Activated naive CD4-positive, alpha-beta T cell treated with anti-CD3 and anti-CD28 coated beads, Interleukin-2, amount 10 ng/mL, durations not matched to agents 7 days and 5 days (primary cell): Measurements from ENCODE around the gene SPATS2L.

Experiments used
- CTCF ChIA-PET: fragments of 350-600 bp; sonication (Branson Sonifier 250); formaldehyde crosslinking; loops from one replicate; lab custom pipeline; 2021; ENCODE audit warnings: antibody characterized with exemption; lab: Charles Lee
- DNase-seq: peaks from one replicate; pipeline ENCODE4 v3.0.0-alpha.2; 2020
- H3K27ac Mint-ChIP-seq: one replicate; pipeline ENCODE4 v1.8.0; 2021; ENCODE audit warnings: mild to moderate bottlenecking, moderate library complexity, mixed read lengths
- H3K27me3 Mint-ChIP-seq: one replicate; pipeline ENCODE4 v1.8.0; 2021; ENCODE audit warnings: mild to moderate bottlenecking, mixed read lengths
- H3K36me3 Mint-ChIP-seq: one replicate; pipeline ENCODE4 v1.8.0; 2021; ENCODE audit warnings: mixed read lengths
- H3K4me1 Mint-ChIP-seq: one replicate; pipeline ENCODE4 v1.8.0; 2021; ENCODE audit warnings: mixed read lengths
- H3K4me3 Mint-ChIP-seq: one replicate; pipeline ENCODE4 v1.8.0; 2021; ENCODE audit warnings: mild to moderate bottlenecking, moderate library complexity, mixed read lengths
- H3K9me3 Mint-ChIP-seq: one replicate; pipeline ENCODE4 v1.8.0; 2021; ENCODE audit warnings: mixed read lengths

The SPATS2L gene

DNA sequence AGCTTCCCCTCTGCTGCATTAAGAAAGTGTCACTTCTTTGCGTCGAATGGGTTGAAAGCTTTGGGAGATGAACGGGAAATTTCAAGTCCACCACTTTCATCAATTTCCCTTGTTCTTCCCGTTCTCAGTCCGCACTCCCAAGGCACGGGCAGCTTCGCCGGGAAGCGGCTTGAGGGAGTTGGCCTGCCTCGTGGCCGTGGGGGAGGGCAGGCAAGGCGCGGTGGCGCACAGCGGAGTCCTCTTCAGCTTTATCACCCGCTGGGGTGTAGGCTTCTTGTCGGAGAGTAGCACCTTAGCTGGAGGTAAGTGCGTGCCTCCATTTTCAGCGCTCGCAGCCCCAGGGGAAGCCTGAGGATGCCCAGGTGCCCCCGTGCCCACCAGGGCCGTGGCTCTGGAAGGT, 183.5 kb downstream of the SPATS2L start:
- H3K27ac Mint-ChIP-seq, result no peak overlapping the region
- H3K36me3 Mint-ChIP-seq, result peaks cover 38% of the 10 kb centered on the region
- no peaks in the 10 kb centered on the region for H3K27me3 Mint-ChIP-seq
- no peak overlapping the region for H3K4me3 Mint-ChIP-seq
- CTCF ChIA-PET, result no interaction called here
- H3K9me3 Mint-ChIP-seq, result no peaks in the 10 kb centered on the region
- DNase-seq, result no peak
- H3K4me1 Mint-ChIP-seq, result no peaks in the 10 kb centered on the region

DNA sequence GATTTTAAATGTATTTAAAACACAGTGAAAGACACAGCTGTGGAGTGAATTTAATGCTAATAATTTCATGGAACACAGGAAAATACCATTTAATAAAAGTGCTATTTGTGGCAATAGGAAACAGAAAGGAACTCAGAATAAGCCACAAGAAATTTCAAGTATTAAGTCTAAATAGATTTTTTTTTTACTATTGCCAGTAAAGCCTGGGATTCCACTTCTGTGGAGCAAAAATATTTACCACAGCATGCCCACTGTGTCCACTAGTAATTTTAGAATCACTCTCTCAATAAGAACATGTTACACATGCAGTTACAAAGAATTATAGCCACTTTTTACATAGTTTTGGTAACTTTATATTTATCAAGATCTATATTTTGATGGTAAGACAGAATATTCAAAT, 186.2 kb downstream of the SPATS2L start:
- Mint-ChIP-seq H3K36me3 (peaks cover 47% of the 10 kb centered on the region), H3K9me3 (no peaks in the 10 kb centered on the region), H3K27ac (no peak overlapping the region), H3K27me3 (no peaks in the 10 kb centered on the region), H3K4me3 (no peak overlapping the region), H3K4me1 (no peaks in the 10 kb centered on the region)
- CTCF ChIA-PET, result interaction anchor here (1.0 to 2.2 kb wide), 4 partner anchors 8 to 381 kb away, joined by 3 to 17 read pairs (median 4); partner anchors contain the start of gene KCTD18
- DNase-seq, result no peak

DNA sequence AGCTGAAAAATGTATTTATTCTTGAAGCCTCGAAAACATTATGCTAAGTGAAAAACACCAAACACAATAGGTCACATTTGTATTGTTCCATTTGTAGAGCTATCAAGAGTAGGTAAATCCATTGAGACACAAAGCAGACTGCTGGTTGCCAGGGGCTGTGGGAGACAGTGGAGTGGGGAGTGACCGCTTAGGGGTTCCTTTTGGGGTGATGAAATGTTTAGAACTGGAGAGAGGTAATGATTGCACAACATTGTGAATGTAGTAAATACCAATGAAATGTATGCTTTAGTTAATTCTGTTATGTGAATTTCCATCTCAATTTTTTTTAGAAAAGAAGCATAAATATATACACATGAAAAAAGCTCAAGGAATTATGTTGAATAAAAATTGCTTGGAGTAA, 187.6 kb downstream of the SPATS2L start:
- Mint-ChIP-seq H3K4me3 (no peak overlapping the region), H3K4me1 (no peaks in the 10 kb centered on the region), H3K9me3 (no peaks in the 10 kb centered on the region), H3K27me3 (no peaks in the 10 kb centered on the region), H3K36me3 (peaks cover 53% of the 10 kb centered on the region), H3K27ac (no peak overlapping the region)
- CTCF ChIA-PET, result interaction anchor here (0.7 to 2.2 kb wide), 3 partner anchors 10 to 16 kb away, joined by 3 to 17 read pairs (median 5); partner anchors contain the start of gene KCTD18
- DNase-seq, result no peak

DNA sequence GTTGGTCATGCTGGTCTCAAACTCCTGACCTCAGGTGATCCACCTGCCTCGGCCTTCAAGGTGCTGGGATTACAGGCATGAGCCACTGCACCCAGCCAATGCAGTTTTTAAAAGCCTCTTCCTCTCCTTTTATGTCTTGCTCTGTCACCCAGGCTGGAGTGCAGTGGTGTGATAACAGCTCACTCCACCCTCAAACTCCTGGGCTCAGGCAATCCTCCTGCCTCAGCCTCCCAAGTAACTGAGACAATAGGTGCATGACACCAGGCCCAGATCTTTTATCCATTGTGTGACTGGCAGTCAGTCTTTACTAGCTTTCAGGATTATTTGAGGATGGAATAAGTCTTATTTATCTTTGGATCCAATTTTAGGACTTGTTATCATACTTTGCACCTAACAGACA, 190.2 kb downstream of the SPATS2L start:
- CTCF ChIA-PET, result interaction anchor here (0.7 kb wide), 1 partner anchor 15 kb away, joined by 3 read pairs; no protein-coding TSS in a partner anchor
- H3K36me3 Mint-ChIP-seq, result peaks cover 41% of the 10 kb centered on the region
- H3K9me3 Mint-ChIP-seq, result no peaks in the 10 kb centered on the region
- no peak overlapping the region for H3K4me3 Mint-ChIP-seq
- H3K4me1 Mint-ChIP-seq, result no peaks in the 10 kb centered on the region
- DNase-seq, result no peak
- no peak overlapping the region for H3K27ac Mint-ChIP-seq
- H3K27me3 Mint-ChIP-seq, result no peaks in the 10 kb centered on the region

DNA sequence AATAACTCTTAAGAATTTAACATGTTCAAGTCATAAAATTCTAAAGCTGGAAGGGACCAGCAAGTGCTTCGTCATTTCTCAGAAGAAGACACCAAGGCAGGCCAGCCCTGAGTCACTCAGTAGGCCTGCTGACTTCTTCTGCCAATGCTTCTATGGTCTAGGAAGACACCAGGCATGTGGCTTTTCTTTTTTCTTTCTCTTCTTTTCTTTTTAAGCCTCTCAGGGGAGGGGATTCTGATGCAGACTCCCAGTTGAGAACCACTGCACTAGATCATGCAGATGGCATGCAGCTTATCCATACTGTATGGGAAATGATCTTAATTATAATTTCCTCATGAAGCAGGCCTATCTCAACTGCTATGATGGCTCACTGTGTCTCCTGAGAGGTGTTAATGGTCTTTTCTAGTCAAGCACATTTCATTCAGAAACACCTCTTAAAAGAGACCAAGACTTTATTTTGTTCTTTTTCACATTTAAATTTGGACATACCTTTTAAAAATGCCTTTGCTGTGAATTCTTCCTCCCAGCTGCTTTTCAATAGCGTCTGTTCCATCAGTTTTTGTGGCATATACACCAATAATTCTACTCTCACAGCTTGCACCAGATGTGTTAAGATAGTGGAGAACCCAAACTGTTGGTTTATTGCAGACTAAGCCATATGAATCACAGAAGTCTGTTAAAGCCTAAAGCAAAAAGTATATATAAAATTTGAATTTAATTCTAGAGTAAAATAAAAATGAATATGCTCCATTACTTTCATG, 192.1 kb downstream of the SPATS2L start:
- H3K27me3 Mint-ChIP-seq, result no peaks in the 10 kb centered on the region
- CTCF ChIA-PET, result interaction anchor here (0.9 to 1.9 kb wide), 2 partner anchors 11 to 15 kb away, joined by 3 to 4 read pairs; partner anchors contain the start of gene KCTD18
- H3K9me3 Mint-ChIP-seq, result peaks cover 1% of the 10 kb centered on the region
- DNase-seq, result no peak
- H3K27ac Mint-ChIP-seq, result no peak overlapping the region
- no peaks in the 10 kb centered on the region for H3K4me1 Mint-ChIP-seq
- H3K36me3 Mint-ChIP-seq, result peaks cover 43% of the 10 kb centered on the region
- H3K4me3 Mint-ChIP-seq, result no peak overlapping the region

DNA sequence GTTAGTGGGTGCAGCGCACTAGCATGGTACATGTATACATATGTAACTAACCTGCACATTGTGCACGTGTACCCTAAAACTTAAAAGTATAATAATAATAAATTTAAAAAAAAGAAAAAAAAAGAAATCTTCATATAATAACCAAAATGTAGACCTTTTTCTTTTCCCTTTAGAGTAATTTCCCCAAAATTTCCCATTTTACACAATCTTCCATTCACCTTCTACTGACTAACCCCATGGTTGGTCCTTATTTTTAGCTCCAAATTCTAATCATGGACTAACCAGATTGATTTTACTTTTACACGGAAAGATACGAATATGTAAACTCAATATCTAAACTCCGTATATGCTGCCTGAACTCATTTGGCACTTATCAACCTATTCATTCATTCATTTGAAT, 195.7 kb downstream of the SPATS2L start:
- H3K4me3 Mint-ChIP-seq, result no peak overlapping the region
- H3K4me1 Mint-ChIP-seq, result peaks cover 3% of the 10 kb centered on the region
- peaks cover 1% of the 10 kb centered on the region for H3K9me3 Mint-ChIP-seq
- no peak overlapping the region for H3K27ac Mint-ChIP-seq
- CTCF ChIA-PET, result interaction anchor here (1.3 kb wide), 1 partner anchor 18 kb away, joined by 7 read pairs; no protein-coding TSS in a partner anchor
- no peak for DNase-seq
- H3K27me3 Mint-ChIP-seq, result no peaks in the 10 kb centered on the region
- H3K36me3 Mint-ChIP-seq, result peaks cover 43% of the 10 kb centered on the region

DNA sequence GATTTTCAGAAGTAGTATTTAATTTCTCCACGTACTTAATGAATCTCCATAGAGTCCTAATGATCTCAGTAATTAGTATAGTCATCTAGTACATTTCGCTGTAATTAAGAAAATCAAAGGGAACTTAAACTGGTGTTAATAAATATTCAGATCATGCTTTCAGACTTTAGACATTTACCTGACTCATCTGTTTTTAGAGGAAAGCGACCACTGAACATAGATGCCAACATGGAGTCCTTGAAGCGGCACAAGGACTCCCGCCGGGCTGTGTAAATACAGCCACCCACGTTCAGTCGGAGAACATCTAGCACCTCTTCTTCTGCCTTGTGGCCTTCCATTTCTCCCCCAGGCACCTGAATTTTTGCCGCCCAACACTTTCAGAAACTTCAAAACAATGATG, 200.2 kb downstream of the SPATS2L start:
- no peaks in the 10 kb centered on the region for H3K27me3 Mint-ChIP-seq
- DNase-seq, result no peak
- H3K4me1 Mint-ChIP-seq, result peaks cover 22% of the 10 kb centered on the region
- H3K9me3 Mint-ChIP-seq, result peaks cover 1% of the 10 kb centered on the region
- peaks cover 31% of the 10 kb centered on the region for H3K36me3 Mint-ChIP-seq
- CTCF ChIA-PET, result no interaction called here
- no peak overlapping the region for H3K4me3 Mint-ChIP-seq
- no peak overlapping the region for H3K27ac Mint-ChIP-seq

DNA sequence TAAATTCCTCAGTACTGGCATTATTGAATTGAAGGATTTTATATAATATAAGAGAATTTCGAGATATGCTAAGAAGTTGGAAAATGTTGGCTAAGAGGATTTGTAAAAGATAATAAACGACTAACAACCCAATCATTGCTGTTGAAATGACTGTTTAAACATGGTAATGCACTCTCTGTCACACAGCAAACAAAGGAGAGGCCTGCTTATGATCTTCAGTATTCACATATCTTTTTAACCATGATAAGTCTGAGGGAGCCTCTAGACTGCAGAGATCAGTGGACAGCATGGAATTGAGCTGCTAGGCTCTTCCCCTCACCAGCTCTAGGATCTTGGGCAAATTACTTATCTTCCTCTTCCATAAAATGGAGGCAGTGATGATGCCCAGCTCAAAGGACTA, 200.7 kb downstream of the SPATS2L start:
- H3K27ac Mint-ChIP-seq, result no peak overlapping the region
- no peaks in the 10 kb centered on the region for H3K27me3 Mint-ChIP-seq
- peaks cover 28% of the 10 kb centered on the region for H3K36me3 Mint-ChIP-seq
- no peaks in the 10 kb centered on the region for H3K9me3 Mint-ChIP-seq
- H3K4me3 Mint-ChIP-seq, result no peak overlapping the region
- no peak for DNase-seq
- CTCF ChIA-PET, result no interaction called here
- H3K4me1 Mint-ChIP-seq, result peaks cover 22% of the 10 kb centered on the region

DNA sequence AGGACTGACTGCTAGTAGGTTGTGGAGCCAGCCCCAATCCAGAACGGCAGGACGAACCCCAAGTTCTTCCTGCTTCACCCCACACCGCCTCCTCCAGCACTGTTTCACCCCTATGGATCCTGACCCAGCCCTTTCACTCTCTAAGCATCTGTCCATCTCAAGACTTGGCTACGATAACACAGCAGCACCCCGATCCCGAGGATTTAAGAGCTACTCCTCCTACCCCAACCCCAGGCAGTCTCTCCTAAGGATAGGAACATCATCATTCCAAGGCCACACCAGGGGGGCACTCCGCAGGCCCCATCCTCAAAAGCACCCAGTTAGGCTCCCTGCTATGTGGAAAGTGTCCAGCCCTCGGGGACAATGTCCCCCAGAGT, 202.7 kb downstream of the SPATS2L start:
- DNase-seq, result peak; percentile 22
- Mint-ChIP-seq H3K27ac (peak overlapping the region; percentile 90), H3K4me1 (peaks cover 22% of the 10 kb centered on the region), H3K4me3 (peak overlapping the region; percentile 98), H3K9me3 (no peaks in the 10 kb centered on the region), H3K36me3 (peaks cover 15% of the 10 kb centered on the region), H3K27me3 (no peaks in the 10 kb centered on the region)
- CTCF ChIA-PET, result interaction anchor here (0.7 to 2.1 kb wide), 8 partner anchors 11 to 524 kb away, joined by 3 to 9 read pairs (median 4); no protein-coding TSS in a partner anchor

DNA sequence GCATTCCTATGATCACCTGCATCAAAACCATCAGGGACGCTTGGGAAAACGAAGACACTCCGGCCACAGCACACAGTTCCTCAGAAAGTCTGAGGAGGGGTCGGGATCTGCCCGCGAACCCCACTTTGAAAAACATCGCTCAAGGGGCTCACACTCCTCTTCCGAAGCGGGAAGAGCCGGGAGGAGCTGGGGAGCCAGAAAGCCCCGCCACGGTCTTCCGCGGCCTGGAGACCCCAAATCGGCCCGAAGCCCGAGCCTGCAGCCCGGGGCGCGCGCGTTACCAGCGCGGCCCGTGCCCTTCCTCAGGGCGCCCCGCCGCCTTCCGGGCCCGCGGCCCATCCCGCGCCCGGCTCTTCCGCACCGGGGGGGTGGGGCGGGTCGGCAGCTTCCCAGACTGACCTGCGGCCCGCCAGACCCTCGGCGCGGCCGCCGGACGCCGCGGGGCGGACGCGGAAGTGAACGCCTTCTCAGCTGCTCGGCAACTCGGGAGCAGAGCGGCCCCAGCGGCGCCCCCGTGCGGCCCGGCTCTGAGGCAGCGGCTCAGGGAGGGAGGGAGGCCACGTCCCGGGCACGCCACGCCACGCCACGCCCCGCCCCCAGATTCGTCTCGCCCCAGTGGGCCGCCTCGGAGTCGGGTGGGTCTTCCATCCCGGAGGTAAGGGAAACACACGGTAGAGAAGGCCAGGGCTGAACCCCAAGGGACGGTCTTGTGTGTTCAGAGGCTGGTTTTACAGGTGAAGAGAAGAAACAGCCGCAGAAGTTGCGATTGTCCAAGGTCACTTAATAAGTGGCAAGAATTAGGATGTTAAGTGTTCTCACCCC, 203.3 kb downstream of the SPATS2L start, which contains the start of gene KCTD18:
Gene KCTD18, minus strand, starts transcription at position 457 of the 822 bp plus-strand sequence. CDS start 3,052 bp downstream, outside the sequence.
- H3K4me1 Mint-ChIP-seq, result peaks cover 22% of the 10 kb centered on the region
- H3K4me3 Mint-ChIP-seq, result peak within 1 kb of the TSS; percentile 98
- H3K27ac Mint-ChIP-seq, result peak within 1 kb of the TSS; percentile 90
- peaks cover 13% of the 10 kb centered on the region for H3K36me3 Mint-ChIP-seq
- H3K27me3 Mint-ChIP-seq, result no peaks in the 10 kb centered on the region
- CTCF ChIA-PET, result interaction anchor here (0.7 to 2.1 kb wide), 9 partner anchors 11 to 525 kb away, joined by 3 to 9 read pairs (median 4); no protein-coding TSS in a partner anchor
- peak; percentile 95 for DNase-seq
- H3K9me3 Mint-ChIP-seq, result no peaks in the 10 kb centered on the region

DNA sequence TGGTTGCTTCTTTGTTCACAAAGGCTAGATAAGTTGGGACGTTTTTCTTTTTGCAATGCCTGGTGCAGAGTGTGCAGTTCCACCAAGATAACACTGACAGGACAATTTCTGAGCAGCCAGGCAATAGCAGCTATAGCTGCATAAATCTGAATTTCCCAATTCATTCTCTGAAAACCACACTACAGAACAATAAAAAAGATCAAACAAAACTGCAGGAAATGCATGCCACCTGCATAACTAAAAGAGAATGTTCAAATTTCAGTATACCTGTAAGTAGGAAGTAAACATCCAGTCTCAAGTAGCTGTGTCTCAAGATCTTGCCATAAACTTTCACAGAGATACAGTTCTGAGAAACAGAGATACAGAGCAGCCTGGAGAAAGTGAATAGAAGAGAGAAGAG, 208.7 kb downstream of the SPATS2L start:
- Mint-ChIP-seq H3K27me3 (no peaks in the 10 kb centered on the region), H3K36me3 (peaks cover 7% of the 10 kb centered on the region), H3K4me3 (no peak overlapping the region), H3K9me3 (peaks cover 6% of the 10 kb centered on the region), H3K4me1 (peaks cover 6% of the 10 kb centered on the region), H3K27ac (peak overlapping the region; percentile 69)
- DNase-seq, result no peak
- CTCF ChIA-PET, result no interaction called here

DNA sequence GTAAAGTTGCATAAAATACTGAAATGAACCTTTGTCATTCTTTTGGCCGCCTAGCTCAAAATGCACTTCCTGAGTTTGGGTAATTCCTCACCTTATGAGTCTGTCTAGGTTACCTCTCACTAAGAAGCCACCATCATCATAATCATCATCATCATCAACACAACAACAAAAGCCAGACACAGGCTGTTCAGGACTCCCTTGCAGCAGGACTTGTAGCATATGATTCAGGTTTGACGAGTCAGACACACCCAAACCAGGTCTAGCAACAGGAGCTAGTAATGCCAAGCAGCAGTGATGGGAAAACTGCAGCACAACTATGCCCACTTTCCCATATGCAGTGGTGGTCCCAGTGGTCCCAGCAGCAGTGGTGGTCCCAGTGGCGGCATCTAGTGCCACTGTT, 216.7 kb downstream of the SPATS2L start:
- CTCF ChIA-PET, result no interaction called here
- Mint-ChIP-seq H3K4me1 (peaks cover 29% of the 10 kb centered on the region), H3K36me3 (peaks cover 6% of the 10 kb centered on the region), H3K27me3 (peaks cover 4% of the 10 kb centered on the region), H3K9me3 (no peaks in the 10 kb centered on the region), H3K4me3 (no peak overlapping the region), H3K27ac (no peak overlapping the region)
- DNase-seq, result no peak

DNA sequence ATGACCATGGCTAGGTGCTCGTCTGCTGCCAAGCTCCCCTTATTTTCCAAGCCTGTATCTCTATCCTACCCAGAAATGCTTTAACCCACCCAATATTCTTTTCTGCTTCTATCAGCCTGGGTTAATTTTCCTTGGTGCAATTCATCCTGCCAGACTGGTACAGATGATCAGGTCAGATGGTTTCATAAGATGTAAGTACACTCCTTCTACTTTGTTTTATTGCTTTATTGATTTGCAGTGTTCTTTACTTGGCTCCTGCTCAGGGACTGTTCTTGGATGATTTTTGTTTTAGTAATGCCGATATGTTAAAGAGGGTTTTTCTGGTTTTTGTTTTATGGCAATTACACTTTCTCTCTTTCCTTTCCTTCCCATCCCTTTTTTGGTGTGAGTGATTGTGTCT, 217.1 kb downstream of the SPATS2L start:
- CTCF ChIA-PET, result interaction anchor here (0.9 kb wide), 1 partner anchor 13 kb away, joined by 3 read pairs; the partner anchor contains the start of gene KCTD18
- Mint-ChIP-seq H3K27me3 (peaks cover 4% of the 10 kb centered on the region), H3K27ac (no peak overlapping the region), H3K4me3 (no peak overlapping the region), H3K36me3 (peaks cover 10% of the 10 kb centered on the region), H3K4me1 (peaks cover 34% of the 10 kb centered on the region), H3K9me3 (no peaks in the 10 kb centered on the region)
- DNase-seq, result no peak

DNA sequence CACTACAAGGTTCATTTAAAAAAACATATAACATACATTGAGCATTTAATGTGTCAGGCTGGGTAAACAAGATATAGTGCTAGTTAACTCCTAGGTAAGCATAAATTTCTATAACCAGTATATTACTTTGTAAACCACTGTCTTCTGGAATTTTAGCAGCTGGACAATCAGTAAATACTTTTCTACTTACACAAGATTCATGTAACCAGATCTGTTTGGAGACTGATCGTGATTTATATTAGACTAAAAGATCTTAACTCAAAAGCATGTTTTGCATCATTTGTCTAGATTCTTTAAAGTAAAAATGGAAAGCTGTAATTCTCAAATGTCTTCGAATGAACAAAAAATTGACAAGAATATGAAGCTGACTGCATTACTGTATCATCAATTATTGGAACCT, 218.6 kb downstream of the SPATS2L start:
- peaks cover 16% of the 10 kb centered on the region for H3K36me3 Mint-ChIP-seq

More for the DNA sequence above, 218.6 kb downstream of the SPATS2L start:
- H3K4me1 Mint-ChIP-seq, result peaks cover 41% of the 10 kb centered on the region
- no peak for DNase-seq
- peaks cover 4% of the 10 kb centered on the region for H3K27me3 Mint-ChIP-seq
- H3K9me3 Mint-ChIP-seq, result no peaks in the 10 kb centered on the region
- CTCF ChIA-PET, result interaction anchor here (1.0 kb wide), 1 partner anchor 15 kb away, joined by 4 read pairs; the partner anchor contains the start of gene KCTD18
- no peak overlapping the region for H3K4me3 Mint-ChIP-seq
- H3K27ac Mint-ChIP-seq, result no peak overlapping the region
